Activated naive CD4-positive, alpha-beta T cell treated with anti-CD3 and anti-CD28 coated beads, Interleukin-2, amount 50 U/mL, for 24 hours (primary cell): ENCODE measurements around the gene SMIM33.
"Not testable (repeated sequence)": the region's sequence is repeated elsewhere in the genome, so short reads cannot be mapped to it uniquely, and the experiment has no call there.

Experiments used
- H3K27ac Mint-ChIP-seq: one replicate; pipeline ENCODE4 v1.8.0; 2021; ENCODE audit warnings: mild to moderate bottlenecking, mixed read lengths
- H3K27me3 Mint-ChIP-seq: one replicate; pipeline ENCODE4 v1.8.0; 2021; ENCODE audit warnings: mixed read lengths
- H3K36me3 Mint-ChIP-seq: one replicate; pipeline ENCODE4 v1.8.0; 2021; ENCODE audit warnings: mixed read lengths
- H3K4me1 Mint-ChIP-seq: one replicate; pipeline ENCODE4 v1.8.0; 2021; ENCODE audit warnings: mixed read lengths
- H3K4me3 Mint-ChIP-seq: one replicate; pipeline ENCODE4 v1.8.0; 2021; ENCODE audit warnings: mild to moderate bottlenecking, mixed read lengths
- H3K9me3 Mint-ChIP-seq: one replicate; pipeline ENCODE4 v1.8.0; 2021; ENCODE audit warnings: mixed read lengths

Gene SMIM33

DNA sequence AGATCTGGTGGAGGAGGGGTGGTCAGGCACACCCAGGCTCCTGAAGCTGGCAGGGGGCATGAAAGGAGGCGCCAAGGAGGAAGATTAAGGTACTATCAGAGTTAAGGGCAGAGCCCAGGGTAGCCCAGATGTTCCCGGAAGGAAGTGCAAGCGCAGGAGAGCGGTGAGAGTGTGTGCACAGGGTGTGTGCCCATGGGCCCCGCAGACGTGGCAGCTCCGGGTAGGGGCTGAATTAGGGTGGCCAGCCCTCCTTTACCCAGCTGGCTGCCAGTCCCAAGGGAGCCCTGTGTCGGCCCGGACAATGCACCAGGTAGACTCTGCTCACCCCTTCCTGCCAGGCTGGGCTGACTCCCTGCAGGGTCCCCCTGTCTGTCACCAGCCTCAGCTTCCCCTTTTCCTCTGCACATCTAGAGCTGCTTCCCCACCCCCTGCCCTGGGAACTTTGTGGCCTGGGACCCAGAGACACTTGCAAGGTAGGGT is at the start of gene SMIM33:
SMIM33 (plus strand) TSS at position 184 of the 480 bp plus-strand sequence; CDS start at position 302, 118 bp downstream.
- Mint-ChIP-seq H3K4me1 (peaks cover 76% of the 10 kb centered on the region), H3K27me3 (no peaks in the 10 kb centered on the region), H3K27ac (peak within 1 kb of the TSS; percentile 88), H3K36me3 (peaks cover 7% of the 10 kb centered on the region), H3K9me3 (no peaks in the 10 kb centered on the region), H3K4me3 (peak within 1 kb of the TSS; percentile 81)

GRCh38 chr5:139422307-139422893 is 48.4 kb upstream of the SMIM33 start:
- Mint-ChIP-seq H3K4me3 (no peak overlapping the region), H3K36me3 (peaks cover 7% of the 10 kb centered on the region), H3K4me1 (peaks cover 7% of the 10 kb centered on the region), H3K27ac (no peak overlapping the region), H3K9me3 (no peaks in the 10 kb centered on the region), H3K27me3 (no peaks in the 10 kb centered on the region)

DNA sequence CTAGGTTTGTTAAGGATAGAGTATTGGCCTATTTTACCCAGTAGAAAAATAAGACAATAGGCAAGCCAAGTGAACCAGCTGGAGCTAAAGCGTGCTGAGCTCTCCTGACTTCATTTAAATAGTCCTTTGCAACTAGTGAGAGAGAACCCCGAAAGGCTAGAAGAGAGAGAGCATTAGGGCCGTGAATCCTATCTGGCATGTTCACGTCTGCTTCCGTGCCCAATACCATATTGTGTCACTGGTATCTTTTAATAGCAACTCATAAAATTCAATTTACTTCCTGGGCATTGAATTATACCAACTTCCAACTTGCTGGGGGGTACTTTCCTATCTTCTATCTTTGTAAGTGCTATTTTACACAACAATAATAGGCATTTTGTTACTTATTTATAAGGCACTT is 45.3 kb upstream of the SMIM33 start:
- Mint-ChIP-seq H3K9me3 (no peaks in the 10 kb centered on the region), H3K27ac (no peak overlapping the region), H3K4me1 (peaks cover 16% of the 10 kb centered on the region), H3K27me3 (no peaks in the 10 kb centered on the region), H3K4me3 (no peak overlapping the region), H3K36me3 (peaks cover 7% of the 10 kb centered on the region)

DNA sequence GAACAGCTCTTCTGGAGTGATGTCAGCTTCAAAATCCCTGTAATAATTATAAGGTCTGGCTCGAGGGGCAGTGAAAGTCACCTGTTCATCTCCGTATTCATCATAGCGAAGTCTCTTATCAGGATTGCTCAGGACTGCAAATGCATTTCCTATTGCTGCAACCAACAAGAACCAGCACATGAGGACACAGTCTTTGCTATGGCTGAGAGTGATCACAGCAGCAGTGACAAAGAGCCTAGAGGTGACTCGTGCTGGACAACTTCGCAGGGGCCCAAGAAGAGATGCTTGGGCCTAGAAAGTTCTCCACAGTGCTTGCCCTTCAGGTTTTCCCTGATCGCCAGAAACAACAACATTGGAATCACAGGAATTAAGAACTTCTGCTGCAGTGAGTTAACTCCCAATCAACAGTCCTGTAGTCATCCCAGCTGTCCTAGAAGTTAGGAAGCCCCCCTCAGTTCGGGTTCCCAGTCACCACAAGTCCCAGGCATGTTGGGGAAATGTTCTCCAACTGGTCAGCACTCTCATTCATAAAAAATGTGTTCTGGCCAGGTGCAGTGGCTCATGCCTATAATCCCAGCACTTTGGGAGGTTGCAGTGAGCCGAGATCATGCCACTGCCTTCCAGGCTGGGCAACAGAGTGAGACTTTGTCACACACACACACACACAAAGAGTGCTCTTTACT is 44.5 kb upstream of the SMIM33 start:
- Mint-ChIP-seq H3K36me3 (peaks cover 7% of the 10 kb centered on the region), H3K4me1 (peaks cover 22% of the 10 kb centered on the region), H3K4me3 (no peak overlapping the region), H3K9me3 (no peaks in the 10 kb centered on the region), H3K27me3 (no peaks in the 10 kb centered on the region), H3K27ac (no peak overlapping the region)

DNA sequence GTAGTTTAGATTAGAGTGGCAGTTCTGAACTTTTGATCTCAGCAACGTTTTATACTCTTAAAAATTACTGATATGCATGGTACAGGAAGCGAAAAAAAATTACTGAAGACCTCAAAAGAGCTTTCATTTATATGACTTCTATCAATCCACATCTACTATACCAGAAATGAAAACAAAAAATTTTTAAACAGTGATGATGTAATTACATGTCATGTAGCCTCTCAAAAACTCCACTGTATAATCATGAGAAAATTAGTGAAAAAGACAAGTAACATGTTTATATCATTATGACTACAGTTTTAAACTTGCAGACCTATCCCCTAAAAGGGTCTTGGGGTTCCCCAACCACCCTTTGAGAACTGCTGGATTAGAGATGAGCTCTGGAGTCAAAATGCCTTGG is 40.8 kb upstream of the SMIM33 start:
- Mint-ChIP-seq H3K27ac (peak overlapping the region; percentile 55), H3K36me3 (peaks cover 3% of the 10 kb centered on the region), H3K4me1 (peaks cover 17% of the 10 kb centered on the region), H3K4me3 (peak overlapping the region; percentile 1), H3K9me3 (no peaks in the 10 kb centered on the region), H3K27me3 (no peaks in the 10 kb centered on the region)

DNA sequence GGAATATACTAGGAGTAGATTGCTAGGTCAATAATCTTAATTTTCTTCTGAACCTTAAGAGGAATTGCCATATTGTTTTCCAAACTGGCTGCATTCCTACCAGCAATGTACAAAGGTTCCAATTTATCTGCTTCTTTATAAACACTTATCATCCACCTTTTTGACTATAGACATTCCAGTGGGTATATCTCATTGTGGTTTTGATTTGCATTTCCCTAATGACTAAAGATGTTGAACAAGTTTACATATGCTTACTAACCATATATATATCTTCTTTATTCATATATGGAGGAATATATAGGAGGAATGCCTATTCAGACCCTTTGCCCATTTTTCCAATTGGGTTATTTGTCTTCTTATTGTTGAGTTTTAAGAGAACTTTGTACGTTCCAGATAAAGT is 39.1 kb upstream of the SMIM33 start:
- no peaks in the 10 kb centered on the region for H3K9me3 Mint-ChIP-seq
- peaks cover 3% of the 10 kb centered on the region for H3K36me3 Mint-ChIP-seq
- no peak overlapping the region for H3K27ac Mint-ChIP-seq
- peaks cover 17% of the 10 kb centered on the region for H3K4me1 Mint-ChIP-seq
- no peak overlapping the region for H3K4me3 Mint-ChIP-seq
- H3K27me3 Mint-ChIP-seq: no peaks in the 10 kb centered on the region

DNA sequence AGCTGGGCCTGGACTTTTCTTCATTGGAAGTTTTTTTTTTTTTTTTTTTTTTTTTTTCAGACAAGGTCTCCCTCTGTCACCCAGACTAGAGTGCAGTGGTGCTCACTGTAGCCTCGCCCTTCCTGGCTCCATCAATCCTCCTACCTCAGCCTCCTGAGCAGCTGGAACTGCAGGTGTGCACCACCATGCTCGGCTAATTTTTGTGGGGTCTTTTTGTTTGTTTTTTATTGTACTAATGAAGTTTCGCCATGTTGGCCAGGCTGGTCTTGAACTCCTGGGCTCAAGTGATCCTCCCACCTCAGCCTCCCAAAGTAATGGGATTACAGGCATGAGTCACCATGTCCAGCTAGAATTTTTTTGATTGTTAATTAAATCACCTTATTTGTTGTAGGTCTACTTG is 35.1 kb upstream of the SMIM33 start:
- Mint-ChIP-seq H3K27ac (no peak overlapping the region), H3K4me1 (peaks cover 24% of the 10 kb centered on the region), H3K9me3 (no peaks in the 10 kb centered on the region), H3K4me3 (no peak overlapping the region), H3K36me3 (peaks cover 3% of the 10 kb centered on the region), H3K27me3 (no peaks in the 10 kb centered on the region)

DNA sequence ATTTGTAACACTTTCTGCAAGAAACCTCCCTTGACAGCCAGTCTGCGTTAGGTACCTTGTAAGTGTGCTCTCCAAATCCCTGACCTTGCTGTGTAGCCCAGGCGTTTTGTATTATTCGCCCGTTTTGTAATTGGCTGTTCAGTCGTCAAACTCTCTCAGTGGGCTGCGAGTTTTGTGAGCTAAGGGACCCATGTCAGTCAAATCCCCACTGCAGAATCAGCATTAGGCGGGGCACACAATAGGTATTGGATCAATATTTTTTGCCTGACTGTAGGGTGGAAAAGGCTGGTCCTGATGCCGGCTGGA is 32.1 kb upstream of the SMIM33 start:
- no peaks in the 10 kb centered on the region for H3K27me3 Mint-ChIP-seq
- peaks cover 32% of the 10 kb centered on the region for H3K4me1 Mint-ChIP-seq
- H3K4me3 Mint-ChIP-seq: peak overlapping the region; percentile 98
- H3K27ac Mint-ChIP-seq: peak overlapping the region; percentile 53
- no peaks in the 10 kb centered on the region for H3K9me3 Mint-ChIP-seq
- H3K36me3 Mint-ChIP-seq: peaks cover 3% of the 10 kb centered on the region

GRCh38 chr5:139439013-139439903 is 31.5 kb upstream of the SMIM33 start, which contains the start of gene DNAJC18:
Gene DNAJC18 (minus strand): TSS chr5:139439525. CDS start chr5:139439445, 80 bp downstream.
- Mint-ChIP-seq H3K9me3 (no peaks in the 10 kb centered on the region), H3K27me3 (no peaks in the 10 kb centered on the region), H3K4me3 (peak within 1 kb of the TSS; percentile 98), H3K27ac (peak within 1 kb of the TSS; percentile 99), H3K4me1 (peaks cover 38% of the 10 kb centered on the region), H3K36me3 (peaks cover 3% of the 10 kb centered on the region)

- not testable (repeated sequence) for H3K36me3 Mint-ChIP-seq, H3K4me3 Mint-ChIP-seq, H3K27me3 Mint-ChIP-seq, H3K9me3 Mint-ChIP-seq, H3K27ac Mint-ChIP-seq
- peaks cover 43% of the 10 kb centered on the region for H3K4me1 Mint-ChIP-seq
These were observed 30.4 kb upstream of the SMIM33 start for GRCh38 chr5:139440416-139440815.

- H3K27me3 Mint-ChIP-seq: no peaks in the 10 kb centered on the region
- H3K4me3 Mint-ChIP-seq: no peak overlapping the region
- peak overlapping the region; percentile 60 for H3K27ac Mint-ChIP-seq
- H3K36me3 Mint-ChIP-seq: peaks cover 5% of the 10 kb centered on the region
- peaks cover 71% of the 10 kb centered on the region for H3K4me1 Mint-ChIP-seq
- peaks cover 4% of the 10 kb centered on the region for H3K9me3 Mint-ChIP-seq
These were observed 26.9 kb upstream of the SMIM33 start for GRCh38 chr5:139443831-139444453.

GRCh38 chr5:139445325-139446170 is 25.3 kb upstream of the SMIM33 start:
- H3K4me3 Mint-ChIP-seq: no peak overlapping the region
- peaks cover 5% of the 10 kb centered on the region for H3K36me3 Mint-ChIP-seq
- peaks cover 4% of the 10 kb centered on the region for H3K9me3 Mint-ChIP-seq
- H3K27me3 Mint-ChIP-seq: no peaks in the 10 kb centered on the region
- H3K4me1 Mint-ChIP-seq: peaks cover 64% of the 10 kb centered on the region
- H3K27ac Mint-ChIP-seq: peak overlapping the region; percentile 27

GRCh38 chr5:139446956-139447779 is 23.6 kb upstream of the SMIM33 start:
- H3K27ac Mint-ChIP-seq: peak overlapping the region; percentile 94
- peak overlapping the region; percentile 61 for H3K4me3 Mint-ChIP-seq

DNA sequence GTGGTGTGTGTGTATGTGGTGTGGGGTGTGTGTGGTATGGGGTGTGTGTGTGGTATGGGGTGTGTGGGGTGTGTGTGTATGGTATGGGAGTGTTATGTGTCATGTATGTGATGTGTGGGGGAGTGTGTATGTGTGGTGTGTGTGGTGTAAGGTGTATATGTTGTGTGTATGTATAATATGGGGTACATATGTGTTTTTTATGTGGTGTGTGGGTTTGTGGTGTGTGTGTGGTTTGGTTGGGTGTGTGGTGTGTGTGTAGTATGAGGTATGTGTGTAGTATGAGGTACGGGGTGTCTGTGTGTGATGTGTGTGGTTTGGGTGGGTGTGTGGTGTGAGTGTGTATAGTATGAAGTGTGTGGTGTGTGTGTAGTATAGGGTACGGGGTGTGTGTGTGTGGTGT is 19.6 kb upstream of the SMIM33 start:
- H3K9me3 Mint-ChIP-seq: peaks cover 4% of the 10 kb centered on the region
- peaks cover 52% of the 10 kb centered on the region for H3K4me1 Mint-ChIP-seq
- H3K4me3 Mint-ChIP-seq: no peak overlapping the region
- no peaks in the 10 kb centered on the region for H3K27me3 Mint-ChIP-seq
- no peak overlapping the region for H3K27ac Mint-ChIP-seq
- peaks cover 5% of the 10 kb centered on the region for H3K36me3 Mint-ChIP-seq

More at GRCh38 chr5:139446956-139447779, 23.6 kb upstream of the SMIM33 start:
- Mint-ChIP-seq H3K9me3 (peaks cover 4% of the 10 kb centered on the region), H3K27me3 (no peaks in the 10 kb centered on the region), H3K36me3 (peaks cover 5% of the 10 kb centered on the region), H3K4me1 (peaks cover 63% of the 10 kb centered on the region)
